HG02938 (cell line): Measurements from ENCODE around the gene DNAJC27.

Experiments
- ATAC-seq: cut with Tn5 transposase; IDR thresholded peaks from one replicate; pipeline ENCODE4 v1.9.1; 2021; ENCODE audit warnings: mild to moderate bottlenecking, moderate library complexity; ENCODE audit not compliant: unreplicated experiment

DNAJC27 gene

DNA sequence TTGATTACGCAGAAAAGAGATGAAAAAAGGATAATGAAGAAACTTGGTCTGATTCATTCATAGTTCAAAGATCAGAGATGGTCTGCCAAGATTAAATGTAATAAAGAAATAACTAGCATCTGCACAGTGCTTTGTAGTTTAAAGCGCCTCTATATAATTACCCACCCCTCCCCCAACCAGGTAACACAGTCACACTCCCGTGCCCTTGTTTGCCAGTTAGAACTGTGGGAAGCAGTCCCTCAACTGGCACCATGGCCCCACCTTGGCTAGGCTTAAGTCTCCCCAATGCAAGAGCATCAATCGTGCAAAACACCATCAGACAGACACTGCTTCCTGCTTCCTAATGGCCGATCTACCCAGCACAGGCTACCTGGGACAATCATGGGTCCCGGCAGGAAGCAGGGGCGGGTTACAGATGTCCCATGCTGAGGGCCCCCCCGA is 63.3 kb downstream of the DNAJC27 start:
- ATAC-seq, result no peak

DNA sequence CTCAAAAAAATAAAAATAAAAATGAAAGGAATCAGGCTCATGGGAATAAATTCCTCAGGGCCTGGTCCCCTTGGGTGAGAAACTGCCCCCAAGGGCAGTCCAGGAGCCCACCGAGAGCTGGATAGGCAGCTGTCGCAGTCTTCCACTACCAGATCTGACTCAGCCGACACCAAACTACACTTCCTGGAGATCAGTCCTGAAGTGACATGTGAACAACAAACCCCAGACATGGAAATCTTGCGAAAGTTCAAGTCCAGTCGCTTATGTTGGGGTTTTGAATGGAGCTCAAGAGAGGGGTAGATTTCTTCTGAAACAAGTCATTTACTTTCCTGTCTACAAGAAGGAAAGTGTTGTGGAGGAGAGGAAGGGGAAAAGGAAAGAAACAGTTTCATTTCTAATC is 64.6 kb downstream of the DNAJC27 start:
- no peak for ATAC-seq

DNA sequence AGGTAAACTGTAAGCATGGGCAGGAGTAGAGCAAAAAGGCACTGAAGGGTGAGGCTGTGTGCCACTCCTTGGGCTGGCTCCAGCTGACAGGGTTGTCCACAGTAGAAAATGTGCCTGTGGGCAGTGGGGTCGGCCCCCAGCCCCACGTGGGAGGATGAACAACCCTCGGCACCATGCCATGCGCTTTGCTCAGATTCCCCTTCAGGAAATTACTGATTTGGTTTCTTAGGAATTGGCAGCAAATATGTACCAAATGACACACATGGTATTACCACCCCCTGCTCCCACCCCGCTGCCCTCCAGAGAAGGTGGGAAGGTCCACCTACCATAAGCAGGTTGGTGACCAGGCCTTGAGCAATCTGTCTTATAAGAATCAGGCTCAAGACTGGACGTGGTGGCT is 65.3 kb downstream of the DNAJC27 start:
- ATAC-seq, result no peak

DNA sequence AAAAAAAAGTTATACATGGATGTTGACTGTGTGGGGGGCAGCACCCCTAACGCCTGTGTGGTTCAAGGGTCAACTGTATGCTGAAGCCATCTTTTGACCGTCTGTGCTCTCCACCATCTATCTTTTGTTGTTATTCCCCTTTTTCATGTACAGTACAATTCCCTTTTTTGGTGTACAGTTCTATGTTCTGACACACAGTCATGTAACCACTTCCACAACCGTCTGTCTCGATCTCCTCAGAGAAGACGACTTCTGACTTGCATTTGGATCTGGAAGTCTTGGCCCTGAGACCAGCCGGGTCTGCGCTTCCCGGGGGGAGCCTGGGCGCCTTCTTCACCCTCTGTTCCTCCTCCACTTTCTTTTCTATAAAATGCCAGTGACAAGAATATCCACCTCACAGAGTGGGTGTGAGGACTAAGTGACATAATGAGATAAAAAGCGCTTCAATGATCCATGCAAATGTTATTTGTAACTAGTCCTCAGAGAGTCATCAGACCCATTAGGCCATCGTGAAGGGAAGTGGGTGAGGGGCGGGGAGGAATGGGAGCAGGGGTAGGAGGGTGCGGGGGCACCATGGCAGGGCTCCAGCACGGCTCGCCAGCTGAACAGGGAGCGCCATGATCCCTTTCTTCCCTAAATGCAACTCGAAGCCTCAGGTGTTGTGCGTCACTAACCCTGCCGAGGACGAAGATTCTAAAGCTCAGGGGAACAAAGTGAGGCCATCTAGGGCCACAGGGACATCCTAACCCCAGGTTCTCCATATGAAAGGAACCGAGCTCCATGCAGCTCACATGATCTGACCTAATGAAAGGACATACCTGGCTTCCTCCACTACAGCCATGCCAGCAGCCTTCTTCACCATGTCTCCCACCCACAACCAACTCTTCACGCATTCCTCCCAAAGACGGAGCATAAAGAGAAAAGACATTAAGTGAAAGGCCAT is 68.3 kb downstream of the DNAJC27 start:
- ATAC-seq, result no peak

DNA sequence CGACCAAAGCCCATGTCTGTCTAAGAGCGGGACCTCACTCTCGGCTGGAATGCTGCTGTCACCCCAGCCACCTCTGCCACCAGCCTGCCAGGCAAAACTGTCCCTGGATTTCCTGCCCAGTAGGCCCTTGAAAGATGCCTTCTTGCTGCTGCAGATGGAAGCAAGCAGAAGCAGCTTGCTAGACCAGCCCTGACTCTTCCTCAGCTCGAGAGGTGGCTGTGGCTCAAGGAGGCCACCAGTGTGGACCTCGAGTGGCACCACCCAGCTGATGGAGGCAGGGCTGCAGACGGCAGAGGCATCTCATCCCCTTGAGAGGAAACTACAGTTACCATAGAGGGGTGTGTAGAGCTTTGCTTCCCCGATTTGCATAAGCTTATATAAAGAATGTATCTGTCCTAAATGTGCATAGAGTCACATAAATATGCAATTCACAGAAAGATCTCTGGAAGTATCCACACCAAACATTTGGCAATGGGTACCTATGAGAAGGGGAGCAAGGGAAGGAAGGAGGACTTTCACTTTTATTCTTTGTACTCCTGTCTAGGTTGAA is 72.3 kb downstream of the DNAJC27 start:
- no peak for ATAC-seq

DNA sequence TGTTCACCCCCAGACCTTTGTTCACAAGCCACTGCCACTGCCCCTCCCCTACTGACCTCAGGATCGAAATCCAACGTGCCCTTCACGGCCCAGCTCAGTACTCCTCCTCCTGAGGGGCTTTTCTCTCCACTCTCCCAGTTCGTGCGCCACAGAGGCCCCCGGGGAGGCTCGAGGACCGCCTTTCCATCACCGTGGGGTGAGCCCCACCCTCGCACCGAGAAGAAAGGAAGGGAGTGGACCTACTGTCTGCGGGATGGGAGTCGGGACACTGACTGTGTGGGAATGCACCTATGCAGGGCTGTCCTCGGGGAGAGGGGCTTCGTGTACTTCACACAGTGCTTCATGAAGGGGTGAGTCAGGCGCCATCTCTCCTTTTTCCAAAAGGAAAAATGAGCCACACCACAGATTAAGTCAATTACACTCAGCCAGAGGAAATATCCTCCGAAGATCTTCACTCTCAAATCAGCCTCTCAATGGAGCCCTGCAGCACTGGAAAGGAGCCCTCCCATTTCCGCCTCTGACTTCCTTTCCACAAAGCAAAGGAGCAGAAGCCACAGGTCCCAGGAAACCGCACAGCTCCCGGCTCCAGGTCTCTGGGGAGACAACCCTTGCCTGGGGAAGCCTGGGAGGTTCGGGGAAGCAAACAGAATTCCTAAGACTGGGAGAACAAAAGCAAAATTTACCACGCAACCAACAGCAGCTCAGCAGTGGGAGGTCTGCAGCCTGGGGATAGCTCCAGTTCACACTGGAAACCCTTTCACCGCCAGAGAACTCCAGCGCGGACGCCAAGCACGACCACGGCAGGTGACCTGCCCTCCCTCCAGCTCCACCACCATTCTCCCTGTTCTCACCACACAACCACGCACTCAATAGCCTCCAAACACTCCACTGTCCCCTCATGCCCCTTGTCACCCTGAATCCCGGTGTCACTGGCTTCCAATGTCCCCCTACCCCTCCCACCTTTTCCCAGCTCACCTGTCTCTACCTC is 73.3 kb downstream of the DNAJC27 start:
- ATAC-seq, result no peak

DNA sequence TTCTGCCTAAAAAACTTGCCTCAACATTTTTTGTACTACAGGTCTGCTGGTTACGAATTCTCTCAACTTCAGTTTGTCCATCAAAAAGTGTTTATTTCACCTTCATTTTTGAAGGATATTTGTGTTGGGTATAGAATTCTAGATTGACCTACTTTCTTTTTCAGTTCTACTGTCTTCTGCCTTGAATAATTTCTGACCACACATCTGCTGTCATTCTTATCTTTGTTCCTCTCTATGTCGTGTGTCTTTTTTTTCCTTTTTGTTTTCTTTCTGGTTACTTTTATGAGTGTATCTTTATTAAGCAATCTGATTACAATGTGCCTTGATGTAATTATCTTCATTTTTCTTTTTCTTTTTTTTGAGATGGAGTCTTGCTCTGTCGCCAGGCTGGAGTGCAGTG is 77.0 kb downstream of the DNAJC27 start:
- ATAC-seq, result no peak

DNA sequence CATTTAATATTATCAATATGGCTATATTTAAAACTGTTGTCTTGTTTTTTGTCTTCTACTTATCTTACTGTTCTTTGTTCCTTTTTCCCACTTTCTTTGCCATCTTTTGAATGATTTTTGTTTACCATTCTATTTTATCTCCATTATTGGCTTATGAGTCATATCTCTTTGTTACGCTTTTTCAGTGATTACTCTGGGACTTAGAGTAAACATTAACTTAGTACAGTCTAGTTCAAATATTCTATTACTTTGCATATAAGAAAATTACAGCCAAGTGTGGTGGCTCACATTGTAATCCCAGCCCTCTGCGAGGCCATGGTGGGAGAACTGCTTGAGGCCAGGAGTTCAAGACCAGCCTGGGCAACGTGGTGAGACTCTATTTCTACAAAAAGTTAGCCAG is 77.8 kb downstream of the DNAJC27 start:
- ATAC-seq, result no peak
